ENCODE results near the gene ZC3H15.

The ZC3H15 gene

DNA sequence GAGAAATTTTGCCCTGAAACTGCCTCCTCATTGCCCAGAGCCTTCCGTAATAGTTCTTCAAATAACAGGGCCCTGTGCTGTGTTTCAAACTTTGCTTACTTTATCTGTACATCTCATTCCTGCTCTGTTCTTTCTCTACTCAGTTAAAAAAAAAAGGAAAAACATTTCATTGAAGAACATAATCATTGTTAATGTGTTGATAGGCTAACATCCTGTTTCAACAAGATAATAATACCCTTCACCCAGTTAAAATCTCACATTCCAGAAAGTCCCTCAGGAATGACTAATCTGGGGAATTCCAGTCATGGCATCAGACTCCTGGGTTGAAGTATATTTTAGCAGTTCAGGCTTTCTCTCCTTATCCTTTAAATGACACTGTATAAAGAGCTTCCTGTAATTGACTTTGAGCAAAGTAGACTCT lies 58.2 kb downstream of the ZC3H15 start:
- no peak for DNase-seq

DNA sequence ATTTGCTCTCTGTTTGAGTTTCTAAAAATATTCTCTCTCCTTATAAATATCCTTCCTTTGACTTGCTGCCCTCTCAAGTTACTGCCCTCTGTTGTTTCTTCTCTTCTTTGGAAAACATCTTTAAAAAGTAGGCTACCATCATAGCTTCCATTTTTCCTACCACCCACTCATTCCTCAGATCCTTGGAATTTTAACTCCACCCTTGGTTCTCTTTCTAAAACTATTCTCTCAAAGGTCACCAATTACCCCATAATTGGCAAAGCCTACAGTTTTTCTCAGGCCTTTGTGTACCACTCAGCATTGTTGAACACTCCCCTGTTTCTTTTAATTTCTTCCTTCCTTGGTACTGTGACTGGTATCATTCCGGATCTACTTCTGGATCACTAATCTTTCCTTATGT lies 60.8 kb downstream of the ZC3H15 start:
- no peak for DNase-seq

DNA sequence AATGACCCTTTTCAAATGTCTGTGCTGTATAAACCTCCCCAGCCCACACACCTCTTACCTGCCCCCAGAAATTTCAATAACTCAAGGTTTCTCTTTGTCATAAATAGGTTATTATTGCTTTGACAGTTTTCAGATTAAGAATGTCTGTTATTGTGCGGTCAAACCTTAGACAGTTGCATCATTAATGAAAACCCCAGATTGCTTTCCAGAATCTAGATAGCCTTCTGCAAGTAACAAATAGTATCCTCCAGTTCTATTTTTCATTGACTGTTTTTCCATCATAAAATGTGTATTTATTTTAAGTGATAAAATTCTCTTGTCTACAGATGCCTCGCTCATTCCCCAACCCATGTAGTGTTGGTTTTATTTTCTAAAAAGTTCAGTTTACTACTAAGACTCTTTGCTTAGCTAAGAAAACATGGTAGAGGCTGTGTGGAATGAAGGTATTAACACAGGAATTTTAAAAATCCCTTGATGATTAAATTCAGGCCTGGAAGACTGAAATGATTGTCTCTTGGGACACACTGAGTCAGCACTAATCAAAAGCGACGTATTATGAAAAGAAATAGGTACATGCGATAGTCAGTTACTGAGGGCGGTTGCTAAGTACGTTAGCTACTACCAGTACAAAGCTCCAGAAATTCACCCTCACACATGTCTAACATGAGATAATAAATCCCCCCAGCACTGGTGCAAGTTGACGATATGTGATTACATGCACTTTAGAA lies 65.4 kb downstream of the ZC3H15 start:
- no peak for DNase-seq

DNA sequence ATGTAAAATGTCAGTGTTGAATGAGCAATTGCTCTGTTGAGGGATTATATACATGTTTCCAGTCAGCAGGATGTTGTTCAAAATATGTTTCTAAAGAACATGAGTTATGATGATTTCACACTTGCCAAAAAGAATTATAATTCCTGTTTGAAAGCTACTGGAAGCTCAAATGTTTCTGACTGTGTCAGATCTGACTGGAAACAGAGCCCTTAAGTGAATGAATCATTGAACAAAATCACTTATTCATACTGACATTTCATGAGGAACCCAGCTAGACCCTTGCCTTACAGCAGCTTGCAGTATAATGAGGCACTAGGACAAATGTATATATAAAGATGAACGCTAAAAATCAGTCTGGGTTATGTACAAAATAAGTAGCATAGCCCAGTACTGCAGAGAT lies 68.4 kb downstream of the ZC3H15 start:
- DNase-seq, result no peak

DNA sequence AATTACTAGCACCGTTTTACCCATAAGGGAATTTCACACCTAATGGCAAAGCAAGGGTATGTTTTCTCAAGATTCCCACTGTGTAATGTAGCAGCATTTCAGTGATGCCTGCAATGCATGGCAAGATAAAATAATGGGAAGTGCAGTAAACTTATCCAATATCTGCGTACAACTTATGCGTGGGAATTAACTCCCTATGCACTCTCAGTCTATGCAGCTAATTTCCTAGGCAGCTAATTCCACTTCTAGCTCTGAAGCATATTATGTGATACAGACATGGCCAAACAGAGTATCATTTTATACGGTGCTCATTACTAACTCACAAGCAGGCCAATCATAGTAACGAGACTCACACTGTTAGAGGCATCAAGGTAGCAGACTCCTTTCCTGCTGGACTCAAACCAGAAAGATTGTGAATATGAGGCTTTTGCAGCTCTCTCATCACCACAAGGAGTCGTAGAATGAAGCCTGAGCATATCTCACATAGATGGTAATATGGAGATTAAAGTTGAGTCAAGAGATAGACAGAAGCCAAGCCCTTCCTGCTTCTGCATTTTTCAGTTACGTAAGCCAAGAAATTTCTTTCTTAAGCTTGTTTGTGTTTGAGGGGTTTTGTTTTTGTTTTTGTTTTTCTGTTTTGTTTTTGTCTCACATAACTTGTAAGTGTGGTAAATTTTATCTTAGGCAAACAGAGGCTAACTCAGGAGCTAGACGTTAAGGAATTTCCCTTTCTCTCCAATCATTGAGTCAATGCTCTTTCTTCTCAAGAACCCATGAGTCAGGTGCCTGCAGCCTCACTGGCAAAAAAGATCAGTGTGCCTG lies 69.0 kb downstream of the ZC3H15 start:
- DNase-seq, result no peak

DNA sequence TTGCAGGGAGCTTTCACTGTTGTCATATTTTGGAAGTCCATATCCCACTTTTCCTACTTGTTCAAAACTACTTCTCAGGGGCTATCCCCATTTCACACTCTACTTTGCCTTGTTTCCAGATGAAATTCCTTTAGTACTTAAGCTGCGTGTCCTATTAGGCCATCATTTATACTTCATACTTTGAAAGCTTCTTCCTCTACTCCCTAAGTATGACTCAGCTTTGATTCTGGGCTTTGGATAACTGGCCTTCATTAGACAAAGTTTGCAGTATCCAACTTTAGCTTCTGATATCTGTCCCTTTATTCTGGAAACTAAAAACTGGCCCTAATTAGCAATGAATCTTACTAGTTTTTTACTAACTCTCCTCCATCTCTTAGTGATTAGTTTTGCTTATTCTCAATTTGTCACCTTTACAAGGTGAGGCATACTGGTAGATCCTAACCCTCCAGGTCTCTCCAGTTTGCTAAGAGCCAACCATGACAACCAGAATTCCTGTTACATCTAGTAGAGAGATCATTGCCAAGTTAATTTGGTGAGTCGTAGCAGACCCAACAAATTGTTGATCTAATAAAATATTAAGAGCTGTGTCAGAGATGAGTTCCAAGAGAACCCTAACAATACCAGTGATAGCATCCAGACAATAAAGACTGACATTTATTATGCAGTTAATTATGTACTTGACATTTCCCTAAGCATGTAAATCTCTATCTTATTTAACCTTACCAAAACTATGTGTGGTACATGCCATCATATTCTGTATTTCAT lies 72.6 kb downstream of the ZC3H15 start:
- DNase-seq, result no peak

All from T-helper 2 cell (primary cell).